IMR-90 (cell line): ENCODE data around the gene PLEK2. TPM values are rescaled to one million over a fixed set of nuclear protein-coding genes. Genes with fewer than 3 reads are reported as not detected.

Source experiments
- ATAC-seq: fragments of 200-7000 bp; cut with Tn5 transposase; 2 replicates; pipeline ENCODE4 v1.9.1; 2020; ENCODE audit warnings: low read depth, mild to moderate bottlenecking, moderate library complexity
- BruUV-seq: library from RNA; stranded (reverse); fragments of 400-500 nt; replicated peaks from 2 replicates; lab custom pipeline; 2021; lab: Mats Ljungman, UMichigan
- CTCF ChIA-PET: fragments of 300-600 bp; formaldehyde crosslinking; extraction: SDS; loops from one replicate; lab custom pipeline; 2021; ENCODE audit warnings: antibody characterized with exemption; lab: Yijun Ruan, JAX
- POLR2A ChIA-PET: fragments of 300-600 bp; sonication (Branson Sonifier 250); formaldehyde crosslinking; loops from one replicate; lab custom pipeline; 2022; ENCODE audit warnings: antibody characterized with exemption; ENCODE audit not compliant: unreplicated experiment; lab: Charles Lee
- DNase-seq: peaks from one replicate; pipeline ENCODE4 v3.0.0; 2013
- H2AFZ ChIP-seq: replicated peaks from 2 replicates; pipeline ENCODE3; 2013; ENCODE audit warnings: low read length, mild to moderate bottlenecking; ENCODE audit not compliant: poor library complexity
- H2AK5ac ChIP-seq: 2 replicates; pipeline ENCODE4 v1.6.1; 2013; ENCODE audit warnings: low read depth, low read length, inconsistent platforms
- H2AK9ac ChIP-seq: replicated peaks from 2 replicates; pipeline ENCODE3; 2013; ENCODE audit warnings: mild to moderate bottlenecking, low read depth, low read length, moderate library complexity; ENCODE audit not compliant: poor library complexity
- H2BK120ac ChIP-seq: 2 replicates; pipeline ENCODE4 v1.6.1; 2013; ENCODE audit warnings: low read depth, low read length, inconsistent platforms
- H2BK15ac ChIP-seq: 3 replicates; pipeline ENCODE4 v1.6.1; 2013; ENCODE audit warnings: low read depth, low read length, inconsistent platforms
- H2BK20ac ChIP-seq: 2 replicates; pipeline ENCODE4 v1.6.1; 2013; ENCODE audit warnings: low read depth, mild to moderate bottlenecking, inconsistent platforms, low read length, moderate library complexity
- H2BK5ac ChIP-seq: 2 replicates; pipeline ENCODE4 v1.6.1; 2013; ENCODE audit warnings: mild to moderate bottlenecking, low read depth, low read length, inconsistent platforms; ENCODE audit not compliant: poor library complexity, severe bottlenecking
- H3K14ac ChIP-seq: replicated peaks from 2 replicates; pipeline ENCODE4 v1.6.1; 2013; ENCODE audit warnings: low read depth, low read length, inconsistent platforms
- H3K18ac ChIP-seq: 2 replicates; pipeline ENCODE4 v1.6.1; 2013; ENCODE audit warnings: low read depth, low read length, control low read depth
- H3K23ac ChIP-seq: 2 replicates; pipeline ENCODE4 v1.6.1; 2013; ENCODE audit warnings: low read depth, low read length, inconsistent platforms
- H3K27ac ChIP-seq: 2 replicates; pipeline ENCODE4 v1.5.1; 2013; ENCODE audit warnings: mild to moderate bottlenecking, control low read depth, low read length; ENCODE audit not compliant: insufficient read depth
- H3K27me3 ChIP-seq: 2 replicates; pipeline ENCODE4 v1.6.1; 2013; ENCODE audit warnings: low read length; ENCODE audit not compliant: control insufficient read depth, insufficient read depth
- H3K36me3 ChIP-seq: 2 replicates; pipeline ENCODE4 v1.6.1; 2013; ENCODE audit warnings: low read length, mixed read lengths; ENCODE audit not compliant: control insufficient read depth, insufficient read depth
- H3K4ac ChIP-seq: 2 replicates; pipeline ENCODE4 v1.6.1; 2013; ENCODE audit warnings: low read depth, low read length, inconsistent platforms
- H3K4me1 ChIP-seq: 2 replicates; pipeline ENCODE4 v1.6.1; 2013; ENCODE audit warnings: low read length, mixed read lengths; ENCODE audit not compliant: control insufficient read depth, insufficient read depth
- H3K4me2 ChIP-seq: 2 replicates; pipeline ENCODE4 v1.6.1; 2013; ENCODE audit warnings: low read depth, mild to moderate bottlenecking, control low read depth, low read length, moderate library complexity
- H3K4me3 ChIP-seq: 2 replicates; pipeline ENCODE4 v1.5.1; 2013; ENCODE audit warnings: low read depth, mild to moderate bottlenecking, control low read depth, low read length, moderate library complexity; ENCODE audit not compliant: insufficient read depth
- H3K56ac ChIP-seq: 2 replicates; pipeline ENCODE4 v1.6.1; 2013; ENCODE audit warnings: low read length, inconsistent platforms; ENCODE audit not compliant: insufficient read depth; ENCODE audit errors: extremely low read depth
- H3K79me1 ChIP-seq, 2 experiments: 2 replicates each; pipeline ENCODE4 v1.6.1; 2013; ENCODE audit warnings: low read length in 2 of 2, inconsistent platforms in 1 of 2, low read depth in 1 of 2
- H3K9ac ChIP-seq: 2 replicates; pipeline ENCODE4 v1.6.1; 2013; ENCODE audit warnings: low read depth, low read length, control low read depth
- H3K9me1 ChIP-seq: 2 replicates; pipeline ENCODE4 v1.6.1; 2013; ENCODE audit warnings: low read length, inconsistent platforms; ENCODE audit not compliant: insufficient read depth
- H3K9me3 ChIP-seq: 2 replicates; pipeline ENCODE4 v1.6.1; 2013; ENCODE audit warnings: low read length; ENCODE audit not compliant: control insufficient read depth, insufficient read depth
- H4K20me1 ChIP-seq: 2 replicates; pipeline ENCODE4 v1.6.1; 2013; ENCODE audit warnings: low read length, inconsistent platforms; ENCODE audit not compliant: insufficient read depth
- H4K5ac ChIP-seq: 2 replicates; pipeline ENCODE4 v1.6.1; 2013; ENCODE audit warnings: mild to moderate bottlenecking, low read depth, low read length, control low read depth
- H4K8ac ChIP-seq, 2 experiments: 2 replicates each; pipeline ENCODE4 v1.6.1; 2013; ENCODE audit warnings: low read depth in 2 of 2, low read length in 2 of 2, control low read depth in 1 of 2, inconsistent platforms in 1 of 2
- H4K91ac ChIP-seq: 2 replicates; pipeline ENCODE4 v1.6.1; 2013; ENCODE audit warnings: low read depth, low read length, inconsistent platforms; ENCODE audit not compliant: insufficient read depth
- BHLHE40 ChIP-seq: fragments of 150-350 bp; IDR thresholded peaks from 2 replicates; pipeline ENCODE4 v1.6.1; 2016; ENCODE audit warnings: mild to moderate bottlenecking, low read depth, low read length
- WGBS, 2 experiments: methylation state at CpG; one replicate each; pipeline versions ENCODE4 v1.1.5 to v1.1.7; 2013; ENCODE audit warnings: missing lambda C conversion rate in 2 of 2; ENCODE audit not compliant: insufficient read length in 1 of 2; ENCODE audit errors: extremely low coverage in 2 of 2; 5-methylcytosine and 5-hydroxymethylcytosine counted together
- dilution Hi-C: fragments of 300-500 bp; cut with HindIII; formaldehyde crosslinking; loops from one replicate; pipeline ENCODE4 v1.14.3; 2018; ENCODE audit warnings: low sequenced_read_pairs; ENCODE audit not compliant: unreplicated experiment
- in situ Hi-C: fragments of 300-500 bp; cut with MboI; formaldehyde crosslinking; loops from 3 replicates; pipeline ENCODE4 v1.14.3; 2019; ENCODE audit warnings: low sequenced_read_pairs, inconsistent platforms, mixed read lengths
- intact Hi-C: fragments of 100-400 bp; cut with micrococcal nuclease; formaldehyde crosslinking; loops from 2 replicates; pipeline ENCODE4 v1.10.0; 2022
- polyA plus RNA-seq, 3 experiments: library from polyadenylated mRNA; depleted of rRNA; stranded (reverse); fragments of >200 nt; gene quantifications; 2 replicates each; pipeline ENCODE4 v1.2.3, GENCODE V29; 2012; ENCODE audit warnings: low replicate concordance in 1 of 3
- total RNA-seq: library from RNA; depleted of rRNA; stranded (reverse); fragments of >200 nt; gene quantifications from 2 replicates; pipeline ENCODE4 v1.2.3, GENCODE V29; 2012

Gene PLEK2
- total and polyA plus RNA-seq, 2 of the 4 experiments (the other 2 are of a cell fraction) = 1.7 to 2.5 TPM

DNA sequence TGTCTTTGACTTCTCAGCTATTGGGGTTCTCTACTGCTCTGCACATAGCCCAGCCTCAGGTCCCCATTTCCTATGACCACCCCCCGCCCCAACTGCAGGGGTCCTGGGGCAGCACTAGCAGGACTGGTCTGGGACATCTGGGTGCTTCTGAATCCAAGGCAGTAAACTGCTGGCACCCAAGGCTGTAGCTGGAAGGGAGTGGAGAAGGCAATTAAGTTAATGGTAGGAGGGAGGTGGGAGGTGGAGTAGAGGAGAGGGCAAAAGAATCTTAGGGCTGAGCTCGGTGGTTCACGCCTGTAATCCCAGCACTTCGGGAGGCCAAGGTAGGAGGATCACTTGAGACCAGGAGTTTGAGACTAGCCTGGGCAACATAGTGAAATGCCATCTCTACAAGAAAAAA lies 11.5 kb downstream of the PLEK2 start:
- Histone ChIP-seq H3K27me3 (peaks cover 3% of the 10 kb centered on the region; the same call in 1 of the 2 replicates), H4K8ac (no peak overlapping the region), H3K79me1 (no peaks in the 10 kb centered on the region), H2BK5ac (no peak overlapping the region), H3K14ac (no peak overlapping the region), H3K9me3 (no peaks in the 10 kb centered on the region), H3K4me3 (no peak overlapping the region), H2BK15ac (no peak overlapping the region), H4K5ac (no peak overlapping the region), H4K91ac (no peak overlapping the region), H3K9me1 (peaks cover 3% of the 10 kb centered on the region; the same call in 1 of the 2 replicates), H3K36me3 (no peaks in the 10 kb centered on the region), H3K18ac (no peak overlapping the region), H3K4me2 (no peak overlapping the region), H3K27ac (no peak overlapping the region), H4K20me1 (no peaks in the 10 kb centered on the region), H3K23ac (no peak overlapping the region), H2BK20ac (no peak overlapping the region), H2AK9ac (no peak overlapping the region), H3K9ac (no peak overlapping the region), H3K56ac (no peak overlapping the region), H3K4me1 (no peaks in the 10 kb centered on the region), H2BK120ac (no peak overlapping the region), H2AK5ac (no peak overlapping the region), H2AFZ (no peak overlapping the region), H3K4ac (no peak overlapping the region)
- DNase-seq (no peak), ATAC-seq (no peak)
- no TSS peak for BruUV-seq
- TF ChIP-seq BHLHE40 = no peak
- intact Hi-C loops = no loop called here
- 73% methylated on average over 3 of the region's 4 CpGs; no CpG with 5 or more reads in 1 of the 2 experiments for WGBS, 2 experiments
- ChIA-PET CTCF (interaction anchor here (0.6 kb wide), 1 partner anchor 41 kb away, joined by 3 read pairs; the partner anchor contains the start of gene ATP6V1D), POLR2A (no interaction called here)
- dilution Hi-C loops = no loop called here
- in situ Hi-C loops = no loop called here
